ENCODE results near the gene DDX1. TPM values are rescaled to one million over a fixed set of nuclear protein-coding genes. Genes with fewer than 3 reads are reported as not detected.
"Not testable (repeated sequence)": the region's sequence is repeated elsewhere in the genome, so short reads cannot be mapped to it uniquely, and the experiment has no call there.

The DDX1 gene
- polyA plus RNA-seq, 1 experiment: 49.6 TPM

GRCh38 chr2:15677141-15677843 lies 85.6 kb downstream of the DDX1 start:
- Histone ChIP-seq H3K27me3 (ENCODE audit: control insufficient read depth, insufficient read depth, low read length) (no peaks in the 10 kb centered on the region), H3K4me3 (ENCODE audit: low read depth, low read length) (no peak overlapping the region), H3K36me3 (ENCODE audit: control insufficient read depth, insufficient read depth, low read length) (no peaks in the 10 kb centered on the region)
- ChIA-PET CTCF (no interaction called here), POLR2A (no interaction called here)
- DNase-seq (ENCODE audit: low read depth): no peak
- TF ChIP-seq CTCF (IDR thresholded peaks at IDR 0.05; ENCODE audit: insufficient read depth, low read depth, low read length): no peak

GRCh38 chr2:15678346-15678745 lies 86.7 kb downstream of the DDX1 start:
- TF ChIP-seq CTCF (IDR thresholded peaks at IDR 0.05; ENCODE audit: insufficient read depth, low read depth, low read length): no peak
- CTCF ChIA-PET: no interaction called here
- H3K36me3 ChIP-seq (ENCODE audit: control insufficient read depth, insufficient read depth, low read length): no peaks in the 10 kb centered on the region
- POLR2A ChIA-PET: no interaction called here
- no peaks in the 10 kb centered on the region for H3K27me3 ChIP-seq (ENCODE audit: control insufficient read depth, insufficient read depth, low read length)
- no peak overlapping the region for H3K4me3 ChIP-seq (ENCODE audit: low read depth, low read length)
- DNase-seq (ENCODE audit: low read depth): no peak

- no peaks in the 10 kb centered on the region for H3K36me3 ChIP-seq (ENCODE audit: control insufficient read depth, insufficient read depth, low read length)
- ChIA-PET CTCF (no interaction called here), POLR2A (no interaction called here)
- no peaks in the 10 kb centered on the region for H3K27me3 ChIP-seq (ENCODE audit: control insufficient read depth, insufficient read depth, low read length)
- TF ChIP-seq CTCF (IDR thresholded peaks at IDR 0.05; ENCODE audit: insufficient read depth, low read depth, low read length): no peak
- H3K4me3 ChIP-seq (ENCODE audit: low read depth, low read length): no peak overlapping the region
- DNase-seq (ENCODE audit: low read depth): no peak
Observed at GRCh38 chr2:15678909-15679308, 87.2 kb downstream of the DDX1 start.

- CTCF ChIA-PET: no interaction called here
- H3K36me3 ChIP-seq (ENCODE audit: control insufficient read depth, insufficient read depth, low read length): no peaks in the 10 kb centered on the region
- H3K4me3 ChIP-seq (ENCODE audit: low read depth, low read length): no peak overlapping the region
- no peak for TF ChIP-seq CTCF (IDR thresholded peaks at IDR 0.05; ENCODE audit: insufficient read depth, low read depth, low read length)
- POLR2A ChIA-PET: no interaction called here
- H3K27me3 ChIP-seq (ENCODE audit: control insufficient read depth, insufficient read depth, low read length): no peaks in the 10 kb centered on the region
- no peak for DNase-seq (ENCODE audit: low read depth)
Observed at GRCh38 chr2:15679386-15679924, 87.8 kb downstream of the DDX1 start.

GRCh38 chr2:15680132-15680531 lies 88.5 kb downstream of the DDX1 start:
- H3K36me3 ChIP-seq (ENCODE audit: control insufficient read depth, insufficient read depth, low read length); H3K27me3 ChIP-seq (ENCODE audit: control insufficient read depth, insufficient read depth, low read length); DNase-seq (ENCODE audit: low read depth); POLR2A ChIA-PET; H3K4me3 ChIP-seq (ENCODE audit: low read depth, low read length): not testable (repeated sequence)
- CTCF ChIA-PET: interaction anchor here (0.8 kb wide), 1 partner anchor 9 kb away, joined by 3 read pairs; no protein-coding TSS in a partner anchor

Other genes starting within 250 kb of the DDX1 start
- 35.6 and 45.2 TPM in 2 replicates for gene NBAS, start 30.5 kb upstream of the DDX1 start, polyA plus RNA-seq (2011; rRNA removed)